GM21423 (cell line): ENCODE data around the gene IFI35.
"Not testable (repeated sequence)": the region's sequence is repeated elsewhere in the genome, so short reads cannot be mapped to it uniquely, and the experiment has no call there.

Experiments used
- ATAC-seq: cut with Tn5 transposase; IDR thresholded peaks from one replicate; pipeline ENCODE4 v1.9.1; 2021; ENCODE audit warnings: mild to moderate bottlenecking, moderate library complexity; ENCODE audit not compliant: unreplicated experiment

The IFI35 gene

GRCh38 chr17:43006639-43007551 is at the start of gene IFI35:
Gene IFI35 (plus strand): TSS chr17:43006784. CDS start chr17:43006948, 164 bp downstream.
- ATAC-seq, result no peak

GRCh38 chr17:42964161-42964932 is 42.2 kb upstream of the IFI35 start, which contains the start of gene AARSD1:
Gene AARSD1 (minus strand): TSS chr17:42964454. CDS start chr17:42964440, 14 bp downstream.
- ATAC-seq, result peak; percentile 69

- no peak for ATAC-seq
Observed at GRCh38 chr17:42967925-42968324, 38.7 kb upstream of the IFI35 start.

- no peak for ATAC-seq
Observed at GRCh38 chr17:42969001-42969581, 37.5 kb upstream of the IFI35 start.

- no peak for ATAC-seq
Observed at GRCh38 chr17:42971589-42971988, 35.0 kb upstream of the IFI35 start.

GRCh38 chr17:42973323-42973722 is 33.3 kb upstream of the IFI35 start:
- ATAC-seq, result not testable (repeated sequence)

- no peak for ATAC-seq
Observed at GRCh38 chr17:42975265-42975664, 31.3 kb upstream of the IFI35 start.

GRCh38 chr17:42975701-42976100 is 30.9 kb upstream of the IFI35 start:
- ATAC-seq, result not testable (repeated sequence)

GRCh38 chr17:42979511-42980273 is 26.9 kb upstream of the IFI35 start, which contains the start of gene PTGES3L:
Gene PTGES3L (minus strand): TSS chr17:42980080. CDS start chr17:42980053, 27 bp downstream.
- no peak for ATAC-seq

GRCh38 chr17:42980274-42980765 is 26.3 kb upstream of the IFI35 start, which contains the start of gene RUNDC1:
Gene RUNDC1 (plus strand): TSS chr17:42980565. CDS start chr17:42980577, 12 bp downstream.
- peak; percentile 54 for ATAC-seq

GRCh38 chr17:42980766-42981397 is 25.7 kb upstream of the IFI35 start:
- ATAC-seq, result peak; percentile 46

GRCh38 chr17:42982266-42982665 is 24.3 kb upstream of the IFI35 start:
- ATAC-seq, result no peak

GRCh38 chr17:42985225-42985624 is 21.4 kb upstream of the IFI35 start:
- ATAC-seq, result peak; percentile 45

GRCh38 chr17:42989141-42989540 is 17.4 kb upstream of the IFI35 start:
- ATAC-seq, result no peak

- no peak for ATAC-seq
Observed at GRCh38 chr17:42989726-42990652, 16.6 kb upstream of the IFI35 start.

- ATAC-seq, result no peak
Observed at GRCh38 chr17:42991471-42991870, 15.1 kb upstream of the IFI35 start.

- ATAC-seq, result no peak
Observed at GRCh38 chr17:42992872-42993271, 13.7 kb upstream of the IFI35 start.

GRCh38 chr17:42993913-42994312 is 12.7 kb upstream of the IFI35 start:
- ATAC-seq, result not testable (repeated sequence)
